Upper lobe of left lung (tissue), 4 donors: ENCODE measurements around the gene GALNT18.
A peak's percentile ranks its signal among the peaks of the same experiment; 100 is the strongest.

Experiments
- POLR2A ChIP-seq, 4 donors: fragments of 450-650 bp; IDR thresholded peaks; one replicate each; pipeline ENCODE4 v1.5.1; 2016 to 2017; ENCODE audit warnings: antibody characterized with exemption in 4 of 4, mild to moderate bottlenecking in 2 of 4
- POLR2AphosphoS5 ChIP-seq, 2 donors: sonication (generic); formaldehyde crosslinking; IDR thresholded peaks; one replicate each; pipeline ENCODE4 v1.5.1; 2017; ENCODE audit warnings: antibody characterized with exemption in 2 of 2
- TF ChIP-seq, protein P1 (sequence below), 6 experiments: fragments of 450-650 bp in 4 of 6; fragments of 200-600 bp in 2 of 6; sonication (generic) in 2 of 6; IDR thresholded peaks; one replicate each; pipeline ENCODE4 v1.5.1; 2016 to 2019; ENCODE audit warnings: antibody characterized with exemption in 6 of 6

DNA sequence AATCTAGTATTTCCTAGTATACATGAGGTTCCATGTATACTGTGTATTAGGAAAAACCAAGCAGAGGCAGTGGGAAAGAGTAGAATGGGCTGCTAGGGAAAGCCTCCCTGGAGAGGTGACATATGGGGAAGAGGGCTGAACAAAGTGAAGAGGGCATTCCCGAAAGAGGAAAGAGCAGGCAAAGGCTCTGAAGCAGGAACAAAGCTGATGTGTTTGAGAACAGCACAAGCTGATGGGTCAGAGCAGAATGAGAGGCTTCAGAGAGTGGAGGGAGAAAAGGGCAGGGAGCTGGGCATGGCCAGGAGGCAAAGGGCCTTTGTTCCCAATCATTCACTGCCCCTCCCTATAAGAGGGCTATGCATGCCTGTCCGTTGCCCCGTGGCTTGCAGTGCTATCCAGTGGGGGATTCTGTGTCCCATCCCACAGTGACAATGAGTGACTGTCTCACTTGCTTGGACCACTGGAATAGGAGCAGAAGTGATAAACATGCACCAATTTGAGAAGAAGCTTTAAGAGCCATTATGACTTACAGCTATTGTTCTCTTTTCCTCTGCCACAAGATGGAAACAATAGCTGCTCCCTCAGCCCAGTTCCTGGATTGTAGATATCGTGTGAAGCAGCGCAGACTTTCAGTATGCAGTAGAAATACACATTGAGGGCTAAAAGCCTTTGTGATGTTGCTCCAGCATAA, 39.6 kb downstream of the GALNT18 start:
- TF ChIP-seq, protein P1, sequence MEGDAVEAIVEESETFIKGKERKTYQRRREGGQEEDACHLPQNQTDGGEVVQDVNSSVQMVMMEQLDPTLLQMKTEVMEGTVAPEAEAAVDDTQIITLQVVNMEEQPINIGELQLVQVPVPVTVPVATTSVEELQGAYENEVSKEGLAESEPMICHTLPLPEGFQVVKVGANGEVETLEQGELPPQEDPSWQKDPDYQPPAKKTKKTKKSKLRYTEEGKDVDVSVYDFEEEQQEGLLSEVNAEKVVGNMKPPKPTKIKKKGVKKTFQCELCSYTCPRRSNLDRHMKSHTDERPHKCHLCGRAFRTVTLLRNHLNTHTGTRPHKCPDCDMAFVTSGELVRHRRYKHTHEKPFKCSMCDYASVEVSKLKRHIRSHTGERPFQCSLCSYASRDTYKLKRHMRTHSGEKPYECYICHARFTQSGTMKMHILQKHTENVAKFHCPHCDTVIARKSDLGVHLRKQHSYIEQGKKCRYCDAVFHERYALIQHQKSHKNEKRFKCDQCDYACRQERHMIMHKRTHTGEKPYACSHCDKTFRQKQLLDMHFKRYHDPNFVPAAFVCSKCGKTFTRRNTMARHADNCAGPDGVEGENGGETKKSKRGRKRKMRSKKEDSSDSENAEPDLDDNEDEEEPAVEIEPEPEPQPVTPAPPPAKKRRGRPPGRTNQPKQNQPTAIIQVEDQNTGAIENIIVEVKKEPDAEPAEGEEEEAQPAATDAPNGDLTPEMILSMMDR (IDR thresholded peaks at IDR 0.05): no peak
- TF ChIP-seq POLR2AphosphoS5 (IDR thresholded peaks at IDR 0.05) (peak in 1 of 2 donors; percentile 3), POLR2A (IDR thresholded peaks at IDR 0.05) (no peak)
